Left ventricle myocardium inferior (tissue), 1 donor: Measurements from ENCODE around the gene MGAT5B. TPM values are rescaled to one million over a fixed set of nuclear protein-coding genes. Genes with fewer than 3 reads are reported as not detected.

Source experiments
- DNase-seq: peaks from one replicate; pipeline ENCODE4 v3.0.0-alpha.2; 2020
- H3K27ac ChIP-seq: fragments of 200-600 bp; replicated peaks from 2 replicates; pipeline ENCODE4 v1.8.0; 2021
- H3K27me3 ChIP-seq: fragments of 200-600 bp; 2 replicates; pipeline ENCODE4 v1.8.0; 2021; ENCODE audit warnings: low read depth
- H3K36me3 ChIP-seq: fragments of 200-600 bp; 2 replicates; pipeline ENCODE4 v1.8.0; 2021
- H3K4me1 ChIP-seq: fragments of 200-600 bp; 2 replicates; pipeline ENCODE4 v1.8.0; 2021
- H3K4me3 ChIP-seq: fragments of 200-600 bp; 2 replicates; pipeline ENCODE4 v1.8.0; 2021; ENCODE audit warnings: mild to moderate bottlenecking, moderate library complexity
- H3K9me3 ChIP-seq: fragments of 200-600 bp; replicated peaks from 2 replicates; pipeline ENCODE4 v1.8.0; 2021
- CTCF ChIP-seq: fragments of 200-600 bp; IDR thresholded peaks from 2 replicates; pipeline ENCODE4 v1.8.0; 2021; ENCODE audit warnings: antibody characterized with exemption, mild to moderate bottlenecking, borderline replicate concordance
- intact Hi-C: fragments of 100-400 bp; cut with micrococcal nuclease; formaldehyde crosslinking; loops from one replicate; pipeline ENCODE4 v1.11.0; 2022
- long read RNA-seq: library from polyadenylated mRNA; unstranded; transcript quantifications from one replicate; pipeline ENCODE4 v2.0.0, GENCODE V29; 2021
- total RNA-seq: library from RNA; stranded (reverse); fragmentation: NEBNext Ultra II Directional; extraction: Animal tissue kit (Norgen Biotek cat#: 25700); gene quantifications from one replicate; pipeline ENCODE4 v1.2.1, GENCODE V29; 2021
- donor health status: DM: no; HTN: yes; CAD: no; lungs with severe emphysema.

Gene MGAT5B
- total RNA-seq: 0.08 TPM
- long read RNA-seq: 0 reads

GRCh38 chr17:76868176-76868668, at the start of gene MGAT5B:
Gene MGAT5B (plus strand): TSS chr17:76868404. CDS start chr17:76869030, 626 bp downstream.
- Histone ChIP-seq H3K4me3 (peak within 1 kb of the TSS; percentile 57), H3K9me3 (no peaks in the 10 kb centered on the region), H3K27me3 (peaks cover 79% of the 10 kb centered on the region), H3K27ac (no peak within 1 kb of the TSS), H3K36me3 (no peaks in the 10 kb centered on the region), H3K4me1 (peaks cover 23% of the 10 kb centered on the region)
- intact Hi-C loops: no loop called here
- peak; percentile 80 for DNase-seq
- peak; percentile 94 for TF ChIP-seq CTCF

GRCh38 chr17:76820039-76820438, 48.2 kb upstream of the MGAT5B start:
- no peaks in the 10 kb centered on the region for H3K9me3 ChIP-seq
- peaks cover 35% of the 10 kb centered on the region for H3K27me3 ChIP-seq
- DNase-seq: no peak
- H3K36me3 ChIP-seq: no peaks in the 10 kb centered on the region
- no peaks in the 10 kb centered on the region for H3K4me1 ChIP-seq
- H3K27ac ChIP-seq: no peak overlapping the region
- intact Hi-C loops: no loop called here
- TF ChIP-seq CTCF: no peak
- H3K4me3 ChIP-seq: no peak overlapping the region

- no peak overlapping the region for H3K27ac ChIP-seq
- H3K27me3 ChIP-seq: peaks cover 35% of the 10 kb centered on the region
- intact Hi-C loops: no loop called here
- H3K4me1 ChIP-seq: no peaks in the 10 kb centered on the region
- no peak for DNase-seq
- TF ChIP-seq CTCF: no peak
- no peak overlapping the region for H3K4me3 ChIP-seq
- H3K36me3 ChIP-seq: no peaks in the 10 kb centered on the region
- H3K9me3 ChIP-seq: no peaks in the 10 kb centered on the region
Observed at GRCh38 chr17:76820561-76820960, 47.6 kb upstream of the MGAT5B start.

GRCh38 chr17:76822184-76822778, 45.9 kb upstream of the MGAT5B start:
- no peaks in the 10 kb centered on the region for H3K9me3 ChIP-seq
- H3K4me3 ChIP-seq: no peak overlapping the region
- H3K27ac ChIP-seq: no peak overlapping the region
- H3K36me3 ChIP-seq: no peaks in the 10 kb centered on the region
- H3K27me3 ChIP-seq: peaks cover 32% of the 10 kb centered on the region
- TF ChIP-seq CTCF: no peak
- no peaks in the 10 kb centered on the region for H3K4me1 ChIP-seq
- no peak for DNase-seq
- intact Hi-C loops: no loop called here

GRCh38 chr17:76824093-76824492, 44.1 kb upstream of the MGAT5B start:
- H3K36me3 ChIP-seq: no peaks in the 10 kb centered on the region
- no peak overlapping the region for H3K27ac ChIP-seq
- intact Hi-C loops: no loop called here
- DNase-seq: no peak
- H3K4me3 ChIP-seq: no peak overlapping the region
- H3K9me3 ChIP-seq: no peaks in the 10 kb centered on the region
- H3K4me1 ChIP-seq: no peaks in the 10 kb centered on the region
- TF ChIP-seq CTCF: no peak
- peaks cover 30% of the 10 kb centered on the region for H3K27me3 ChIP-seq
